ENCODE data around the gene GPR137B. TPM values are rescaled to one million over a fixed set of nuclear protein-coding genes. Genes with fewer than 3 reads are reported as not detected.

Gene GPR137B
- total and polyA plus RNA-seq, 4 donors = 21.6 to 52.1 (median 38.4) TPM

- WGBS (ENCODE audit: insufficient coverage) = 90% methylated on average over 14 of the region's 15 CpGs
- Histone ChIP-seq H3K4me1 (ENCODE audit: control insufficient read depth, insufficient read depth, low read length) (peaks cover 7% of the 10 kb centered on the region), H3K27me3 (ENCODE audit: control insufficient read depth, insufficient read depth, low read length) (no peaks in the 10 kb centered on the region), H3K4me3 (ENCODE audit: low read depth, low read length) (no peak overlapping the region), H3K36me3 (ENCODE audit: control insufficient read depth, insufficient read depth, low read length) (no peaks in the 10 kb centered on the region), H3K27ac (ENCODE audit: low read depth, low read length) (no peak overlapping the region), H3K9me3 (ENCODE audit: control insufficient read depth, insufficient read depth, low read length) (no peaks in the 10 kb centered on the region)
- DNase-seq (ENCODE audit: low read depth in 4 of 6, low spot score in 6 of 6) = no peak
Measured at GRCh38 chr1:236113324-236114032, 28.9 kb upstream of the GPR137B start.

DNA sequence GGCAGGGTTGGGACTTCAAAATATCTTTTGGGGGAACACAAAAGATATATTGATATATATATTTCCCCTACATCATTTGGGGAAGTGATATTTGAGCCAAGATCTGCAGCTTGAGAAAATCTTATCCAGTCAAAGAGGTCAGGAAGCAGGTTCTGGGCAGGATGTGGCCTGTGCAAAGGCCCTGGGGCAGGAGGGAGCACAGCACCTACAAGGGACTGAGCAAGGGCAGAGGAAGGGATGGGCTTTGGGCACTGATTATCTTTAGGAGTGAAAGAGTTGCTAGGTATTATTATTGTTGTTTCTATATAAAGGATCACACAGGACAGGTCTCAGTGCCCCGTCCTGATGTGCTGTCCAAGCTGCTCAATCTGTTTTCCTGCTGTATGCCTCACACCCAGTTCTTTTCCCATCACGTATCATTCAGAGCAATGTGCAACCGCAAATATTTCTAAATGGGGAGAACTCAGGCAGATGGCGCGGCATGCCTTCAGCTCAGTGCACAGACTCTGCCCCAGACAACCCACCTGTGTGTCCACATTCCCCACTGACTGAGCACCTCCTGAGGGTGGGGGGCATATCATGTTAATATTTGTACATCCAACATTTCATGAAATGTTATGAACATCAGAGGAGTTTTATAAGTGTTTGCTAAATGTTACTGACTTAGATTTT, 28.1 kb upstream of the GPR137B start:
- no peaks in the 10 kb centered on the region for H3K9me3 ChIP-seq (ENCODE audit: control insufficient read depth, insufficient read depth, low read length)
- H3K4me1 ChIP-seq (ENCODE audit: control insufficient read depth, insufficient read depth, low read length) = peaks cover 6% of the 10 kb centered on the region
- no peak for DNase-seq (ENCODE audit: low read depth in 4 of 6, low spot score in 6 of 6)
- no peak overlapping the region for H3K27ac ChIP-seq (ENCODE audit: low read depth, low read length)
- H3K36me3 ChIP-seq (ENCODE audit: control insufficient read depth, insufficient read depth, low read length) = no peaks in the 10 kb centered on the region
- H3K4me3 ChIP-seq (ENCODE audit: low read depth, low read length) = no peak overlapping the region
- no peaks in the 10 kb centered on the region for H3K27me3 ChIP-seq (ENCODE audit: control insufficient read depth, insufficient read depth, low read length)
- WGBS (ENCODE audit: insufficient coverage) = 97% methylated on average over 5 of the region's 5 CpGs

DNA sequence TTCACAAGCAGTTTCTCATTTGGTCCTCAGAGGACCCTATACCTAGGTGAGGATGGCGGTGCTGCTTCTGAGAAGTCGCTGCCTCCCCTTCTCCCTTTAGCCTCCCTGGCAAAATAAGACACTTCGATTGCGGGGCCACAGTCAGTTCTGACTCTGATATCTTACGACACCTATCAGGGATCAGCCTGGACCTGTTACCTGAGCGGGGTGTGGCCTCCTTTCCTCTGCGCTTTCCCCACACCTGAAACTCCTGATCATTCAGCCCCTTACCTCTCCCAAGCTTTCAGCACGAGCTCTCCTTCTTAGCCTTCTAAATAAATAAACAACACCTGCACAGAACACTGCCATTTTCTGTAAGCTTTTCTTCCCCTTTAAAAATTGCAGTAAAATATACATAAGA, 24.6 kb upstream of the GPR137B start:
- Histone ChIP-seq H3K4me3 (ENCODE audit: low read depth, low read length) (no peak overlapping the region), H3K9me3 (ENCODE audit: control insufficient read depth, insufficient read depth, low read length) (no peaks in the 10 kb centered on the region), H3K36me3 (ENCODE audit: control insufficient read depth, insufficient read depth, low read length) (no peaks in the 10 kb centered on the region), H3K27me3 (ENCODE audit: control insufficient read depth, insufficient read depth, low read length) (no peaks in the 10 kb centered on the region), H3K4me1 (ENCODE audit: control insufficient read depth, insufficient read depth, low read length) (no peaks in the 10 kb centered on the region), H3K27ac (ENCODE audit: low read depth, low read length) (no peak overlapping the region)
- no peak for DNase-seq (ENCODE audit: low read depth in 4 of 6, low spot score in 6 of 6)
- 96% methylated on average over 7 of the region's 8 CpGs for WGBS (ENCODE audit: insufficient coverage)

DNA sequence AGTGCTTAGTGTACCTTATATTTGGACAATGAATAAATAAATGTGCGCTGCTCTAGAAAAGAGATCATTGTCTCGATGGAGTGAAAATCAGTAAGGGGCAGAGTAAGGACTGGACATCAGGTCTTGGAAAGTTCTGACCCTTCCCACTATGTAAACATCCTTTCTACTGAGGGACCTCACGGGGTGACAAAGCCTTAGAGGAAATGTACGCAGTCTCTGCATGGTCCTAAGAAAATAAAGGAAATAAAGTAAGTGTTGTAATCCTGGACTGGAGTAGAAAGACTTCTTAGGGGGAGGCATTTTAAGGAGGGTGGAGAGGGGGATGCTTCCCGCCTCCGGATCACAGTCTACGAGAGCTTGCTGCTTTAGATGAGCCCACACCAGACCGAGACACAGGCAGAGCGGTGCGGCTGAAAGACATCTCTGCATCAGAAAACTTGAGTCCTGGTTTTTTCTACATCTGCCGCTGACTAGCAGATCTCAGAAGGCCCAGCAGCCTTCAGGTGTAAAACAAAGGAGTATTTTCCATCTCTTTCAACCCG, 22.3 kb upstream of the GPR137B start:
- Histone ChIP-seq H3K9me3 (ENCODE audit: control insufficient read depth, insufficient read depth, low read length) (no peaks in the 10 kb centered on the region), H3K4me1 (ENCODE audit: control insufficient read depth, insufficient read depth, low read length) (no peaks in the 10 kb centered on the region), H3K27me3 (ENCODE audit: control insufficient read depth, insufficient read depth, low read length) (no peaks in the 10 kb centered on the region), H3K27ac (ENCODE audit: low read depth, low read length) (no peak overlapping the region), H3K36me3 (ENCODE audit: control insufficient read depth, insufficient read depth, low read length) (no peaks in the 10 kb centered on the region), H3K4me3 (ENCODE audit: low read depth, low read length) (no peak overlapping the region)
- DNase-seq (ENCODE audit: low read depth in 4 of 6, low spot score in 6 of 6) = peak in 1 of 6 donors; percentile 21
- 75% methylated on average over 7 of the region's 12 CpGs for WGBS (ENCODE audit: insufficient coverage)

GRCh38 chr1:236120721-236121153, 21.6 kb upstream of the GPR137B start:
- no peak for DNase-seq (ENCODE audit: low read depth in 4 of 6, low spot score in 6 of 6)
- Histone ChIP-seq H3K27ac (ENCODE audit: low read depth, low read length) (no peak overlapping the region), H3K36me3 (ENCODE audit: control insufficient read depth, insufficient read depth, low read length) (no peaks in the 10 kb centered on the region), H3K9me3 (ENCODE audit: control insufficient read depth, insufficient read depth, low read length) (no peaks in the 10 kb centered on the region), H3K27me3 (ENCODE audit: control insufficient read depth, insufficient read depth, low read length) (no peaks in the 10 kb centered on the region), H3K4me1 (ENCODE audit: control insufficient read depth, insufficient read depth, low read length) (no peaks in the 10 kb centered on the region), H3K4me3 (ENCODE audit: low read depth, low read length) (no peak overlapping the region)
- 77% methylated on average over 6 of the region's 10 CpGs for whole genome bisulfite sequencing (ENCODE audit: insufficient coverage)

DNA sequence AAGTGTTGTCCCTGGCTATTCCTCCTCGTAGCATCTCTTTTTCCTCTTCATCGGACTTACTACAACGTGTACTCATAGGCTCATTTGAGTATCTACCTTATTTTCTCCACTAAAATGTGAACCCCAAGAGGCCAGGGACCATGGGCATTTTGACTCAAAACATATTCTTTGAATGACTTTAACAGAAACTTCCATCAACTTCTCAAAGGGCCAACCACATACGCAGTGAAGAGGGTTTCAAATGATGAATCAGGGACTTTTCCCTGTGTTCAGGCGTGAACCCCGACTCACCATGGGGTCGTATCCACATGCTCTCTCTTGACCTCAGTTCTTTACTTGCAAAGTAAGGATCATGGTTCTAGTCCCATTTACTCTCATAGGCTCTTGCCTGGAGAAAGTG, 20.2 kb upstream of the GPR137B start:
- H3K27ac ChIP-seq (ENCODE audit: low read depth, low read length) = no peak overlapping the region
- 98% methylated on average over 4 of the region's 7 CpGs for WGBS (ENCODE audit: insufficient coverage)

DNA sequence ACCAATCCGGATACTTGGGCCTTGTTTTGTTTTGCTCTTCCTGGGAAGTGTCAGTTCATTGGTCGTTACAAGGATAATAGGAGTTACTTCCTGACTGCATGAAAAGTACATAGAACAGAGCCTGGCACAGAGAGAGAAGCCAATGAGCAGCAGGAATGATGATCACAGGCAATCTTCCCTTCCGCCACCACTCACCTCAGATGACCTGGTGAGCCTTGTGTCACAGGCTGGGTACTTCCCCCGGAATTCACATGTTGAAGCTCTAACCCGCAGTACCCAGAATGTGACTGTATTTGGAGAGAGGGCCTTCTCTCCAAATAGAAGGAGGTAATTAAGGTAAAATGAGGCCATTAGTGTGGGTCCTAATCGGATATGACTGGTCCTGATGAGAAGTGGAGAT, 18.8 kb upstream of the GPR137B start:
- Histone ChIP-seq H3K27ac (ENCODE audit: low read depth, low read length) (no peak overlapping the region), H3K4me3 (ENCODE audit: low read depth, low read length) (no peak overlapping the region), H3K36me3 (ENCODE audit: control insufficient read depth, insufficient read depth, low read length) (no peaks in the 10 kb centered on the region), H3K27me3 (ENCODE audit: control insufficient read depth, insufficient read depth, low read length) (no peaks in the 10 kb centered on the region), H3K4me1 (ENCODE audit: control insufficient read depth, insufficient read depth, low read length) (peaks cover 9% of the 10 kb centered on the region), H3K9me3 (ENCODE audit: control insufficient read depth, insufficient read depth, low read length) (no peaks in the 10 kb centered on the region)
- 72% methylated on average over 4 of the region's 6 CpGs for WGBS (ENCODE audit: insufficient coverage)
- no peak for DNase-seq (ENCODE audit: low read depth in 4 of 6, low spot score in 6 of 6)

More for the DNA sequence above, 20.2 kb upstream of the GPR137B start:
- Histone ChIP-seq H3K27me3 (ENCODE audit: control insufficient read depth, insufficient read depth, low read length) (no peaks in the 10 kb centered on the region), H3K9me3 (ENCODE audit: control insufficient read depth, insufficient read depth, low read length) (no peaks in the 10 kb centered on the region), H3K36me3 (ENCODE audit: control insufficient read depth, insufficient read depth, low read length) (no peaks in the 10 kb centered on the region), H3K4me3 (ENCODE audit: low read depth, low read length) (no peak overlapping the region), H3K4me1 (ENCODE audit: control insufficient read depth, insufficient read depth, low read length) (peaks cover 3% of the 10 kb centered on the region)
- DNase-seq (ENCODE audit: low read depth in 4 of 6, low spot score in 6 of 6) = no peak

DNA sequence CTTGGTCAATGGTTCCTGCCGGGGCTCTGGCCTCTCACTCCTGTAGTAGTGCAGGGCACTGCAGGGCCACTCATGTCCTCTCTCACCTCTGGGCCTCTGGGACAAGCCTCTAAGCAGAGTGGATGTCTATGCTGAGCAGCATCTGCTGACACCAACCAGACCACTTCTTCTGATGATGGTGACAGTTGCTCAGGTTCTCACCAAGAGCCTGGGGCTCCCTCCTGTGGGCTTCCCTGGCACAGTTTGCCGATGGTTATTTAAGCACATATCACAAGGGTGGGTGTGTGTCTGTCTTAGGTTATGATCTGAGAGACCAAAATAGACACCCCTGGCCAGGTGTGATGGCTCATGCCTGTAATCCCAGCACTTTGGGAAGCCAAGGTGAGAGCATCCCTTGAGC, 17.4 kb upstream of the GPR137B start:
- WGBS (ENCODE audit: insufficient coverage) = 92% methylated on average over 2 of the region's 2 CpGs
- no peak for DNase-seq (ENCODE audit: low read depth in 4 of 6, low spot score in 6 of 6)
- no peaks in the 10 kb centered on the region for H3K27me3 ChIP-seq (ENCODE audit: control insufficient read depth, insufficient read depth, low read length)

DNA sequence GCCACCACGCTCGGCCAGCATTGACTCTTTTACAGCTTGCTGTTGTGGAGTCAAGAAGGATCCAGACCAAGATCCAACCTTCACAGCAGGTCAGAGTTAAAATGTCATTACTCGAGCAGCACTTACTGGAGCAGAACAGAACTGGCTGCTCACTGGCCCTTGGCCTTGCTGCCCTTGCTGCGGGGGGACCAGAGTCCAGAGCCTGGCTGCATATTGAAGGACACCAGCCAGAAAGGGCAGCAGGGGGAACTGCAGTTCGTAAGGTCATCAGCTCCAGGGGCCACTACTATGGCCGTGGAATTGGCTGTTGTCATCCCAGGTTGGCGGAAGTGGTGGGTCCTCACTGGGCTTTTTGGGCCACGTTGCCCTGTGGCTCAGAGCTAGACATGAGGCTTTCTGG, 15.3 kb upstream of the GPR137B start:
- no peak overlapping the region for H3K27ac ChIP-seq (ENCODE audit: low read depth, low read length)
- H3K9me3 ChIP-seq (ENCODE audit: control insufficient read depth, insufficient read depth, low read length) = no peaks in the 10 kb centered on the region
- WGBS (ENCODE audit: insufficient coverage) = 88% methylated on average over 8 of the region's 8 CpGs
- H3K36me3 ChIP-seq (ENCODE audit: control insufficient read depth, insufficient read depth, low read length) = no peaks in the 10 kb centered on the region
- H3K27me3 ChIP-seq (ENCODE audit: control insufficient read depth, insufficient read depth, low read length) = no peaks in the 10 kb centered on the region
- no peak overlapping the region for H3K4me3 ChIP-seq (ENCODE audit: low read depth, low read length)
- H3K4me1 ChIP-seq (ENCODE audit: control insufficient read depth, insufficient read depth, low read length) = peaks cover 19% of the 10 kb centered on the region
- DNase-seq (ENCODE audit: low read depth in 4 of 6, low spot score in 6 of 6) = no peak

More for the DNA sequence above, 17.4 kb upstream of the GPR137B start:
- Histone ChIP-seq H3K9me3 (ENCODE audit: control insufficient read depth, insufficient read depth, low read length) (no peaks in the 10 kb centered on the region), H3K4me1 (ENCODE audit: control insufficient read depth, insufficient read depth, low read length) (peaks cover 19% of the 10 kb centered on the region), H3K36me3 (ENCODE audit: control insufficient read depth, insufficient read depth, low read length) (no peaks in the 10 kb centered on the region), H3K27ac (ENCODE audit: low read depth, low read length) (no peak overlapping the region), H3K4me3 (ENCODE audit: low read depth, low read length) (no peak overlapping the region)

Measured in spinal cord (tissue), 10 donors.